ENCODE results near the gene PTPRT.

The PTPRT gene

DNA sequence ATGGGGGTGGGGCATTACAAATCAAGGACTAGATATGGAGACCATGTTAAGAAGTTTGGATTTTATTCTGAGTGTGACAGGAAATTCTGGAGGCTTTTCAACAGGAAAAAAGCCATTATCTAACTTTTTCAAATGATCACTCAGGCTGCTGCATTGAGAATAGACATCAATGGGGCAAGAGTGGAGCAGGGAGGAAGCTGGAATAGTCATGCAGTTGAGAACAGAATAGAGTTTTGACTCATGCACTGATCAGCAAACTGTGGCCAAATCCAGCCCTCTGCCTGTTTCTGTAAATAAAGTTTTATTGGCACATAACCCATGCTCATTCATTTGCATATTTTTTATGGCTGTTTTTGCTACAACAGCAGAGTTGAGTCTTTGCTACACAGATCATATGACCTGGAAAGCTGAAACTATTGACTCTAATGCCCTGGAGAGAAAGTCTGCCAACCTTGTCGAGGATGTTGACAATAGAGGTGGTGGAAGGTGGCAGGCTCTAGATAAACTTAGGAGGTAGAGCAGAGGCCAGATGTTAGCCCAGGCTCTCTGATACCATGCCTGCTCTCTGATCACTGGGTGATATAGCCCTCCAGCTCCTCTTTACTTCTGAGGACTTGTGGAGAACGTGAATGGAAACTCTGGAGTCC is 441.8 kb downstream of the PTPRT start:
- Histone ChIP-seq H3K36me3 (ENCODE audit: control insufficient read depth in 2 of 2, insufficient read depth in 1 of 2, low read length in 2 of 2) (no peaks in the 10 kb centered on the region), H3K9me3 (ENCODE audit: control insufficient read depth, insufficient read depth, low read depth, low read length) (no peaks in the 10 kb centered on the region), H3K27ac (ENCODE audit: extremely low read depth, low read depth, low read length) (no peak overlapping the region), H3K4me3 (ENCODE audit: low read depth, low read length) (no peak overlapping the region), H3K4me1 (ENCODE audit: control insufficient read depth, insufficient read depth, low read length) (no peaks in the 10 kb centered on the region)
- ChIA-PET CTCF (no interaction called here), POLR2A (no interaction called here)
- TF ChIP-seq, protein P1, sequence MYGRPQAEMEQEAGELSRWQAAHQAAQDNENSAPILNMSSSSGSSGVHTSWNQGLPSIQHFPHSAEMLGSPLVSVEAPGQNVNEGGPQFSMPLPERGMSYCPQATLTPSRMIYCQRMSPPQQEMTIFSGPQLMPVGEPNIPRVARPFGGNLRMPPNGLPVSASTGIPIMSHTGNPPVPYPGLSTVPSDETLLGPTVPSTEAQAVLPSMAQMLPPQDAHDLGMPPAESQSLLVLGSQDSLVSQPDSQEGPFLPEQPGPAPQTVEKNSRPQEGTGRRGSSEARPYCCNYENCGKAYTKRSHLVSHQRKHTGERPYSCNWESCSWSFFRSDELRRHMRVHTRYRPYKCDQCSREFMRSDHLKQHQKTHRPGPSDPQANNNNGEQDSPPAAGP (tag by site-specific recombination; IDR thresholded peaks at IDR 0.05): no peak
- TF ChIP-seq, protein P2, sequence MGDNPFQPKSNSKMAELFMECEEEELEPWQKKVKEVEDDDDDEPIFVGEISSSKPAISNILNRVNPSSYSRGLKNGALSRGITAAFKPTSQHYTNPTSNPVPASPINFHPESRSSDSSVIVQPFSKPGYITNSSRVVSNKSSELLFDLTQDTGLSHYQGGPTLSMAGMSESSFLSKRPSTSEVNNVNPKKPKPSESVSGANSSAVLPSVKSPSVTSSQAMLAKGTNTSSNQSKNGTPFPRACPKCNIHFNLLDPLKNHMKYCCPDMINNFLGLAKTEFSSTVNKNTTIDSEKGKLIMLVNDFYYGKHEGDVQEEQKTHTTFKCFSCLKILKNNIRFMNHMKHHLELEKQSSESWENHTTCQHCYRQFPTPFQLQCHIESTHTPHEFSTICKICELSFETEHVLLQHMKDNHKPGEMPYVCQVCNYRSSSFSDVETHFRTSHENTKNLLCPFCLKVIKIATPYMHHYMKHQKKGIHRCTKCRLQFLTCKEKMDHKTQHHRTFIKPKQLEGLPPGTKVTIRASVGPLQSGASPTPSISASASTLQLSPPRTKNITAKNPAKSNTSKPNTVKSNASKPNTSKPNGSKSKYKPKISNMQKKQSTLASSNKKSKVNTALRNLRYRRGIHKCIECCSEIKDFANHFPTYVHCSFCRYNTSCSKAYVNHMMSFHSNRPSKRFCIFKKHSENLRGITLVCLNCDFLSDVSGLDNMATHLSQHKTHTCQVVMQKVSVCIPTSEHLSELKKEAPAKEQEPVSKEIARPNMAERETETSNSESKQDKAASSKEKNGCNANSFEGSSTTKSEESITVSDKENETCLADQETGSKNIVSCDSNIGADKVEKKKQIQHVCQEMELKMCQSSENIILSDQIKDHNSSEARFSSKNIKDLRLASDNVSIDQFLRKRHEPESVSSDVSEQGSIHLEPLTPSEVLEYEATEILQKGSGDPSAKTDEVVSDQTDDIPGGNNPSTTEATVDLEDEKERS (tag by site-specific recombination; IDR thresholded peaks at IDR 0.05): no peak
- TF ChIP-seq TRIM28 (IDR thresholded peaks at IDR 0.05; ENCODE audit: borderline replicate concordance, low read length): no peak
- TF ChIP-seq, protein P3, sequence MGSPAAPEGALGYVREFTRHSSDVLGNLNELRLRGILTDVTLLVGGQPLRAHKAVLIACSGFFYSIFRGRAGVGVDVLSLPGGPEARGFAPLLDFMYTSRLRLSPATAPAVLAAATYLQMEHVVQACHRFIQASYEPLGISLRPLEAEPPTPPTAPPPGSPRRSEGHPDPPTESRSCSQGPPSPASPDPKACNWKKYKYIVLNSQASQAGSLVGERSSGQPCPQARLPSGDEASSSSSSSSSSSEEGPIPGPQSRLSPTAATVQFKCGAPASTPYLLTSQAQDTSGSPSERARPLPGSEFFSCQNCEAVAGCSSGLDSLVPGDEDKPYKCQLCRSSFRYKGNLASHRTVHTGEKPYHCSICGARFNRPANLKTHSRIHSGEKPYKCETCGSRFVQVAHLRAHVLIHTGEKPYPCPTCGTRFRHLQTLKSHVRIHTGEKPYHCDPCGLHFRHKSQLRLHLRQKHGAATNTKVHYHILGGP (tag by site-specific recombination; IDR thresholded peaks at IDR 0.05): no peak
- no peak for TF ChIP-seq ZNF560 (tag by site-specific recombination; IDR thresholded peaks at IDR 0.05; ENCODE audit: borderline replicate concordance)
- TF ChIP-seq ZBTB8A (tag by site-specific recombination; IDR thresholded peaks at IDR 0.05): no peak
- TF ChIP-seq ZNF292 (tag by site-specific recombination; IDR thresholded peaks at IDR 0.05; ENCODE audit: borderline replicate concordance, low read depth): no peak
- no peak for TF ChIP-seq ZNF423 (tag by site-specific recombination; IDR thresholded peaks at IDR 0.05)

DNA sequence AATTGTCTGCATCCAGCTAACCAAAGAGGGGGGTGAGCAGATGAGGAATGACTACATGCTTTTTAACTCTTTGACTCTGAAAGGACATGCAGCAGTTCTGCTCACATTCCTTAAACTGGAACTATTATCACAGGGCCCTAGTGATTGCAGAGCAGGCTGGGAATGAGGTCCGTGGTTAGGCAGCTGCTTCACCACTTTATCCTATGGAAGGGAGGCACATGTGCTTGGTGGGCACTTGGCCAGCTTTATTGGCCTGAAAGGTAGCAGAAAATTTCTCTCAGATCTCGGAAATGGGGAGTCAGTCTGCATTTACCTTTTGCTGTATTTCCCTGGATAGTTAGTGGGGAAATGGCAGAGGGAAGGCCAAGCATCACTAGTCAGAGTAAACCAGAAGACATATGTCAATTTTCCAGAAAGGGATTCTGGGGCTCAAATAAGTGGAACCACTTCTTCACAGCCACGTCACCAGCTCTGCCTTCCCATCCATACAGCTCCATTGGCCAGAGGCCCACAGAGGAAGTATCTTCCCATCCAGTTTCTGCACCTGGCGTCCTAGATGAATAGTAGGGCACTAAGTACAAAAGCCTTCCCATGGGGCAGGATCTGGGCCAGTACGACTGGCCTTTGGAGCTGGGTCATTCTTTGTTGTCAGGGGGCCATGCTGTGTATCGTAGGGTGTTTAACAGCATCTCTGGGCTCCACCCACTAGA is 444.8 kb downstream of the PTPRT start:
- H3K4me1 ChIP-seq (ENCODE audit: control insufficient read depth, insufficient read depth, low read length): no peaks in the 10 kb centered on the region
- no peaks in the 10 kb centered on the region for H3K36me3 ChIP-seq (ENCODE audit: control insufficient read depth in 2 of 2, insufficient read depth in 1 of 2, low read length in 2 of 2)
- ChIA-PET CTCF (interaction anchor here (0.8 kb wide), 1 partner anchor 1007 kb away, joined by 3 read pairs; no protein-coding TSS in a partner anchor), POLR2A (no interaction called here)
- H3K4me3 ChIP-seq (ENCODE audit: low read depth, low read length): no peak overlapping the region
- no peak overlapping the region for H3K27ac ChIP-seq (ENCODE audit: extremely low read depth, low read depth, low read length)
- no peaks in the 10 kb centered on the region for H3K9me3 ChIP-seq (ENCODE audit: control insufficient read depth, insufficient read depth, low read depth, low read length)
- TF ChIP-seq ZNF24 (tag by site-specific recombination; IDR thresholded peaks at IDR 0.05) (no peak), ZFP37 (tag by site-specific recombination; IDR thresholded peaks at IDR 0.05) (no peak), ZEB2 (tag by site-specific recombination; IDR thresholded peaks at IDR 0.05) (no peak), GLI2 (tag by site-specific recombination; IDR thresholded peaks at IDR 0.05; ENCODE audit: borderline replicate concordance, low read depth) (no peak), ZSCAN30 (tag by site-specific recombination; IDR thresholded peaks at IDR 0.05) (no peak), ZNF350 (tag by site-specific recombination; IDR thresholded peaks at IDR 0.05) (no peak), ZNF426 (tag by site-specific recombination; IDR thresholded peaks at IDR 0.05) (no peak), ZNF423 (tag by site-specific recombination; IDR thresholded peaks at IDR 0.05) (no peak), ZNF433 (tag by site-specific recombination; IDR thresholded peaks at IDR 0.05; ENCODE audit: low read depth) (no peak), ZNF561 (tag by site-specific recombination; IDR thresholded peaks at IDR 0.05; ENCODE audit: borderline replicate concordance) (no peak)
- TF ChIP-seq, protein P4, sequence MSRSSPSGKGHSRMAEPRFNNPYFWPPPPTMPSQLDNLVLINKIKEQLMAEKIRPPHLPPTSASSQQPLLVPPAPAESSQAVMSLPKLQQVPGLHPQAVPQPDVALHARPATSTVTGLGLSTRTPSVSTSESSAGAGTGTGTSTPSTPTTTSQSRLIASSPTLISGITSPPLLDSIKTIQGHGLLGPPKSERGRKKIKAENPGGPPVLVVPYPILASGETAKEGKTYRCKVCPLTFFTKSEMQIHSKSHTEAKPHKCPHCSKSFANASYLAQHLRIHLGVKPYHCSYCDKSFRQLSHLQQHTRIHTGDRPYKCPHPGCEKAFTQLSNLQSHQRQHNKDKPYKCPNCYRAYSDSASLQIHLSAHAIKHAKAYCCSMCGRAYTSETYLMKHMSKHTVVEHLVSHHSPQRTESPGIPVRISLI (tag by site-specific recombination; IDR thresholded peaks at IDR 0.05): no peak
- TF ChIP-seq, protein P5, sequence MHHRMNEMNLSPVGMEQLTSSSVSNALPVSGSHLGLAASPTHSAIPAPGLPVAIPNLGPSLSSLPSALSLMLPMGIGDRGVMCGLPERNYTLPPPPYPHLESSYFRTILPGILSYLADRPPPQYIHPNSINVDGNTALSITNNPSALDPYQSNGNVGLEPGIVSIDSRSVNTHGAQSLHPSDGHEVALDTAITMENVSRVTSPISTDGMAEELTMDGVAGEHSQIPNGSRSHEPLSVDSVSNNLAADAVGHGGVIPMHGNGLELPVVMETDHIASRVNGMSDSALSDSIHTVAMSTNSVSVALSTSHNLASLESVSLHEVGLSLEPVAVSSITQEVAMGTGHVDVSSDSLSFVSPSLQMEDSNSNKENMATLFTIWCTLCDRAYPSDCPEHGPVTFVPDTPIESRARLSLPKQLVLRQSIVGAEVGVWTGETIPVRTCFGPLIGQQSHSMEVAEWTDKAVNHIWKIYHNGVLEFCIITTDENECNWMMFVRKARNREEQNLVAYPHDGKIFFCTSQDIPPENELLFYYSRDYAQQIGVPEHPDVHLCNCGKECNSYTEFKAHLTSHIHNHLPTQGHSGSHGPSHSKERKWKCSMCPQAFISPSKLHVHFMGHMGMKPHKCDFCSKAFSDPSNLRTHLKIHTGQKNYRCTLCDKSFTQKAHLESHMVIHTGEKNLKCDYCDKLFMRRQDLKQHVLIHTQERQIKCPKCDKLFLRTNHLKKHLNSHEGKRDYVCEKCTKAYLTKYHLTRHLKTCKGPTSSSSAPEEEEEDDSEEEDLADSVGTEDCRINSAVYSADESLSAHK (tag by site-specific recombination; IDR thresholded peaks at IDR 0.05): no peak
- TF ChIP-seq, protein P6, sequence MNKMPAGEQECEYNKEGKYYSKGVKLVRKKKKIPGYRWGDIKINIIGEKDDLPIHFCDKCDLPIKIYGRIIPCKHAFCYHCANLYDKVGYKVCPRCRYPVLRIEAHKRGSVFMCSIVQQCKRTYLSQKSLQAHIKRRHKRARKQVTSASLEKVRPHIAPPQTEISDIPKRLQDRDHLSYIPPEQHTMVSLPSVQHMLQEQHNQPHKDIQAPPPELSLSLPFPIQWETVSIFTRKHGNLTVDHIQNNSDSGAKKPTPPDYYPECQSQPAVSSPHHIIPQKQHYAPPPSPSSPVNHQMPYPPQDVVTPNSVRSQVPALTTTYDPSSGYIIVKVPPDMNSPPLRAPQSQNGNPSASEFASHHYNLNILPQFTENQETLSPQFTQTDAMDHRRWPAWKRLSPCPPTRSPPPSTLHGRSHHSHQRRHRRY (tag by site-specific recombination; IDR thresholded peaks at IDR 0.05): no peak
- TF ChIP-seq, protein P7, sequence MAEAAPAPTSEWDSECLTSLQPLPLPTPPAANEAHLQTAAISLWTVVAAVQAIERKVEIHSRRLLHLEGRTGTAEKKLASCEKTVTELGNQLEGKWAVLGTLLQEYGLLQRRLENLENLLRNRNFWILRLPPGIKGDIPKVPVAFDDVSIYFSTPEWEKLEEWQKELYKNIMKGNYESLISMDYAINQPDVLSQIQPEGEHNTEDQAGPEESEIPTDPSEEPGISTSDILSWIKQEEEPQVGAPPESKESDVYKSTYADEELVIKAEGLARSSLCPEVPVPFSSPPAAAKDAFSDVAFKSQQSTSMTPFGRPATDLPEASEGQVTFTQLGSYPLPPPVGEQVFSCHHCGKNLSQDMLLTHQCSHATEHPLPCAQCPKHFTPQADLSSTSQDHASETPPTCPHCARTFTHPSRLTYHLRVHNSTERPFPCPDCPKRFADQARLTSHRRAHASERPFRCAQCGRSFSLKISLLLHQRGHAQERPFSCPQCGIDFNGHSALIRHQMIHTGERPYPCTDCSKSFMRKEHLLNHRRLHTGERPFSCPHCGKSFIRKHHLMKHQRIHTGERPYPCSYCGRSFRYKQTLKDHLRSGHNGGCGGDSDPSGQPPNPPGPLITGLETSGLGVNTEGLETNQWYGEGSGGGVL (tag by site-specific recombination; IDR thresholded peaks at IDR 0.05): no peak
